BLaER1 treated with 17β-estradiol and CSF1 and Interleukin-3, amounts not matched to agents 10 nM and 100 nM (cell line): Measurements from ENCODE around the gene CCNJL.

ENCODE experiments used
- H3K27ac ChIP-seq, 11 experiments: shearing (Covaris generic); formaldehyde crosslinking; 2 replicates each; pipeline ENCODE4 v1.8.1; 2022
- H3K27me3 ChIP-seq, 11 experiments: shearing (Covaris generic); formaldehyde crosslinking; 2 replicates each; pipeline ENCODE4 v1.8.1; 2022
- H3K36me3 ChIP-seq, 11 experiments: shearing (Covaris generic); formaldehyde crosslinking; 2 replicates each; pipeline ENCODE4 v1.8.1; 2022
- H3K4me1 ChIP-seq, 10 experiments: shearing (Covaris generic); formaldehyde crosslinking; 2 replicates each; pipeline ENCODE4 v1.8.1; 2022
- H3K4me2 ChIP-seq, 11 experiments: shearing (Covaris generic); formaldehyde crosslinking; 2 replicates each; pipeline ENCODE4 v1.8.1; 2022
- H3K4me3 ChIP-seq, 10 experiments: shearing (Covaris generic); formaldehyde crosslinking; 2 replicates each; pipeline ENCODE4 v1.8.1; 2022
- H3K9ac ChIP-seq, 11 experiments: shearing (Covaris generic); formaldehyde crosslinking; 2 replicates each; pipeline ENCODE4 v1.8.1; 2022
- H3K9me3 ChIP-seq, 11 experiments: shearing (Covaris generic); formaldehyde crosslinking; replicated peaks in 1 of 11; 2 replicates each; pipeline ENCODE4 v1.8.1; 2022
- H4K20me1 ChIP-seq, 11 experiments: shearing (Covaris generic); formaldehyde crosslinking; 2 replicates each; pipeline ENCODE4 v1.8.1; 2022
- Cebpa-rat ChIP-seq, 11 experiments: shearing (Covaris generic); IDR thresholded peaks; 2 replicates each; pipeline ENCODE4 v1.8.1; 2022

CCNJL gene

GRCh38 chr5:160312134-160312959, at the start of gene CCNJL:
CCNJL (minus strand) TSS chr5:160312564; CDS start chr5:160311923, 641 bp downstream.
- peak within 1 kb of the TSS in 8 of 11 experiments; percentile 38 to 76 (median 54); a peak in 16 of 22 replicates for H3K27ac ChIP-seq
- no peak for TF ChIP-seq Cebpa-rat (IDR thresholded peaks at IDR 0.05)
- H3K27me3 ChIP-seq, result peaks cover 32 to 68% (median 56%) of the 10 kb centered on the region in 11 experiments
- H3K4me2 ChIP-seq, result peak within 1 kb of the TSS; percentile 83 to 98 (median 89)
- no peaks in the 10 kb centered on the region for H3K9me3 ChIP-seq
- H3K9ac ChIP-seq, result peak within 1 kb of the TSS; percentile 62 to 80 (median 78)
- H3K4me3 ChIP-seq, result peak within 1 kb of the TSS; percentile 59 to 85 (median 73)
- H3K4me1 ChIP-seq, result peaks cover 10 to 63% (median 29%) of the 10 kb centered on the region in 10 experiments; a peak in 19 of 20 replicates
- peaks cover 0 to 38% (median 0%) of the 10 kb centered on the region in 11 experiments; a peak in 3 of 22 replicates for H4K20me1 ChIP-seq
- peaks cover 0 to 32% (median 0%) of the 10 kb centered on the region in 11 experiments; a peak in 5 of 22 replicates for H3K36me3 ChIP-seq

- no peak overlapping the region for H3K27ac ChIP-seq
- H3K36me3 ChIP-seq, result no peaks in the 10 kb centered on the region
- H3K4me2 ChIP-seq, result no peak overlapping the region
- no peaks in the 10 kb centered on the region for H4K20me1 ChIP-seq
- no peaks in the 10 kb centered on the region for H3K4me1 ChIP-seq
- H3K9me3 ChIP-seq, result no peaks in the 10 kb centered on the region
- no peak for TF ChIP-seq Cebpa-rat (IDR thresholded peaks at IDR 0.05)
- H3K27me3 ChIP-seq, result no peaks in the 10 kb centered on the region
- no peak overlapping the region for H3K9ac ChIP-seq
- no peak overlapping the region for H3K4me3 ChIP-seq
Observed at GRCh38 chr5:160361624-160362228, 49.4 kb upstream of the CCNJL start.

- TF ChIP-seq Cebpa-rat (IDR thresholded peaks at IDR 0.05), result no peak
- Histone ChIP-seq H3K4me3 (no peak overlapping the region), H3K9ac (no peak overlapping the region), H3K27me3 (no peaks in the 10 kb centered on the region), H3K36me3 (no peaks in the 10 kb centered on the region), H3K27ac (no peak overlapping the region), H4K20me1 (no peaks in the 10 kb centered on the region), H3K9me3 (no peaks in the 10 kb centered on the region), H3K4me1 (no peaks in the 10 kb centered on the region), H3K4me2 (no peak overlapping the region)
Observed at GRCh38 chr5:160360310-160360709, 47.9 kb upstream of the CCNJL start.

- Histone ChIP-seq H3K36me3 (no peaks in the 10 kb centered on the region), H4K20me1 (no peaks in the 10 kb centered on the region), H3K4me2 (no peak overlapping the region), H3K9ac (no peak overlapping the region), H3K27ac (no peak overlapping the region), H3K4me3 (no peak overlapping the region), H3K27me3 (no peaks in the 10 kb centered on the region), H3K9me3 (no peaks in the 10 kb centered on the region), H3K4me1 (no peaks in the 10 kb centered on the region)
- no peak for TF ChIP-seq Cebpa-rat (IDR thresholded peaks at IDR 0.05)
Observed at GRCh38 chr5:160359816-160360215, 47.5 kb upstream of the CCNJL start.

GRCh38 chr5:160359242-160359641, 46.9 kb upstream of the CCNJL start:
- H3K9me3 ChIP-seq, result no peaks in the 10 kb centered on the region
- H3K4me1 ChIP-seq, result no peaks in the 10 kb centered on the region
- H3K27me3 ChIP-seq, result no peaks in the 10 kb centered on the region
- H3K4me2 ChIP-seq, result no peak overlapping the region
- no peak overlapping the region for H3K4me3 ChIP-seq
- H4K20me1 ChIP-seq, result no peaks in the 10 kb centered on the region
- no peak for TF ChIP-seq Cebpa-rat (IDR thresholded peaks at IDR 0.05)
- no peaks in the 10 kb centered on the region for H3K36me3 ChIP-seq
- no peak overlapping the region for H3K27ac ChIP-seq
- no peak overlapping the region for H3K9ac ChIP-seq

- H3K4me1 ChIP-seq, result no peaks in the 10 kb centered on the region
- no peaks in the 10 kb centered on the region for H3K36me3 ChIP-seq
- H3K4me3 ChIP-seq, result no peak overlapping the region
- H4K20me1 ChIP-seq, result no peaks in the 10 kb centered on the region
- H3K9ac ChIP-seq, result no peak overlapping the region
- H3K27me3 ChIP-seq, result no peaks in the 10 kb centered on the region
- no peak for TF ChIP-seq Cebpa-rat (IDR thresholded peaks at IDR 0.05)
- H3K27ac ChIP-seq, result no peak overlapping the region
- H3K9me3 ChIP-seq, result no peaks in the 10 kb centered on the region
- H3K4me2 ChIP-seq, result no peak overlapping the region; a peak in 1 of 22 replicates
Observed at GRCh38 chr5:160357861-160358411, 45.6 kb upstream of the CCNJL start.

GRCh38 chr5:160357394-160357793, 45.0 kb upstream of the CCNJL start:
- H3K36me3 ChIP-seq, result no peaks in the 10 kb centered on the region
- no peaks in the 10 kb centered on the region for H3K9me3 ChIP-seq
- no peaks in the 10 kb centered on the region for H3K27me3 ChIP-seq
- H3K4me3 ChIP-seq, result no peak overlapping the region
- no peak for TF ChIP-seq Cebpa-rat (IDR thresholded peaks at IDR 0.05)
- H4K20me1 ChIP-seq, result no peaks in the 10 kb centered on the region
- H3K27ac ChIP-seq, result no peak overlapping the region
- H3K4me1 ChIP-seq, result peaks cover 0 to 2% (median 0%) of the 10 kb centered on the region in 10 experiments; a peak in 1 of 20 replicates
- H3K4me2 ChIP-seq, result no peak overlapping the region
- H3K9ac ChIP-seq, result no peak overlapping the region

- Histone ChIP-seq H3K36me3 (no peaks in the 10 kb centered on the region), H3K4me2 (no peak overlapping the region), H3K9ac (no peak overlapping the region), H3K4me1 (peaks cover 0 to 7% (median 0%) of the 10 kb centered on the region in 10 experiments; a peak in 2 of 20 replicates), H3K27me3 (no peaks in the 10 kb centered on the region), H4K20me1 (no peaks in the 10 kb centered on the region), H3K27ac (no peak overlapping the region), H3K9me3 (no peaks in the 10 kb centered on the region), H3K4me3 (no peak overlapping the region)
- TF ChIP-seq Cebpa-rat (IDR thresholded peaks at IDR 0.05), result no peak
Observed at GRCh38 chr5:160356550-160357347, 44.4 kb upstream of the CCNJL start.

- no peak overlapping the region for H3K4me3 ChIP-seq
- H4K20me1 ChIP-seq, result no peaks in the 10 kb centered on the region
- TF ChIP-seq Cebpa-rat (IDR thresholded peaks at IDR 0.05), result no peak
- no peaks in the 10 kb centered on the region for H3K36me3 ChIP-seq
- no peak overlapping the region for H3K27ac ChIP-seq
- H3K9me3 ChIP-seq, result no peaks in the 10 kb centered on the region
- no peaks in the 10 kb centered on the region for H3K27me3 ChIP-seq
- H3K9ac ChIP-seq, result no peak overlapping the region
- peaks cover 0 to 7% (median 0%) of the 10 kb centered on the region in 10 experiments; a peak in 2 of 20 replicates for H3K4me1 ChIP-seq
- H3K4me2 ChIP-seq, result no peak overlapping the region
Observed at GRCh38 chr5:160354666-160355065, 42.3 kb upstream of the CCNJL start.
